ENCODE results near the gene ITGA11. TPM values are rescaled to one million over a fixed set of nuclear protein-coding genes. Genes with fewer than 3 reads are reported as not detected.
A peak's percentile ranks its signal among the peaks of the same experiment; 100 is the strongest.
"Not testable (repeated sequence)": the region's sequence is repeated elsewhere in the genome, so short reads cannot be mapped to it uniquely, and the experiment has no call there.

Gene ITGA11
- total RNA-seq, 1 donor from 2014 or later = 2.6 TPM

DNA sequence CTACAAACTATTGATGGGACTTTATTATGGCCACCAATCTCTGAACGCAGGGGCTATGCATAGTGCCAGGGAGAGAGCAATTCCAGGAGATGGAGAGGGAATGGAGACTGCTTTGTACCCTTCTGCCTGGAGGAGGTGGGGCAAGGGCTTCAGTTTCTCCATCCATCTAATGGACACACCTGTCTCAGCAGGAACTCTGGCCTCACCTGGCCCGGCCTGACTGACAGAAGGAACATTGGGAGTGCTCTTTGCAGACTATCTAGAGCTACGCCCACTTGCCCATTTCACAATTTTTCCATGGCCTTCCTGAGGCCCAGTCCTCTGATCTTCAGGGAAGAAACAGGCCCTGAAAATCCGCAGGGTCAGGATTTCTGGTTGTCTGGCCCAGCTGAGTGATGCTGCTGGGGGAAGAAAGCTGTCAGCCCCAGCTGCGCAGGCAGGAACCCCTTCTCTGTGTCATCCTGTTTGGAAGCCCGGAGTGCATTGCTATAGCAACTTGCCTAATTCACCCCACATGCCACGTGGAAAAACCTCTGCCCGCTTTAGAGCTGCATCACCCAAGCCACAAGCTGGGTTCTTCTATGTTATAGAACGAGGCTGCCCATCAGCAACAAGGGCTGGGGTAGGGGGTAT is 6.4 kb downstream of the ITGA11 start:
- no peak for DNase-seq (ENCODE audit: low spot score)

DNA sequence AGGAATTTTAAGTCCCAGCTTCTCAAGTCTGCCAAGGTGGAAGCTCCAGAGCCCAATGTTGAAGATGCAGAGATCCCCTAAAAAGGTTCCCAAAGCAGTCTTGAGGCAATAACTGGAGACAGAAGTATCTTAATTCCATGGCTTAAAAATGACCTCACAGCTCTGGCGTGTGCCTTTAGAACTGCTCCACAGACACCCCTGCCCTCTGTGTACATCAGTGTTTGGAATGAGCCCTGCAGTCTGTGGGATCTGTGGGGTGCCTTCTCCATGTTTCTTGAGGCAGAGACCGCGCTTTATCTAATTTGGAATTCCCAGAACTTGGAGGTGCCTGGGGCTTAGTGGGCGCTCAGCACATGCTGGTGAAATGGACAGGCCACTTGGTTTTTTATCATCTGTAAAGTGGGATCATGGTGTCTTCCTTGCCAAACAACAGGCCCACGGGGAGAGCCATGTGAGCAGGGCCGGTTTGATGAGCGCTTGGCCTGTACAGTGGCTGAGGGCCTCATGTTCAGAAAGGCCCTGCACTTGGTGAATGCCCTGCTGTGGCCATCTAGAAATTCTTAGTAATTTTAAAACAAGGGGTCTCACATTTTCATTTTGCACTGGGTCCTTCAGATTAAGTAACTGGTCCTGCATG is 7.1 kb downstream of the ITGA11 start:
- DNase-seq (ENCODE audit: low spot score) = no peak

DNA sequence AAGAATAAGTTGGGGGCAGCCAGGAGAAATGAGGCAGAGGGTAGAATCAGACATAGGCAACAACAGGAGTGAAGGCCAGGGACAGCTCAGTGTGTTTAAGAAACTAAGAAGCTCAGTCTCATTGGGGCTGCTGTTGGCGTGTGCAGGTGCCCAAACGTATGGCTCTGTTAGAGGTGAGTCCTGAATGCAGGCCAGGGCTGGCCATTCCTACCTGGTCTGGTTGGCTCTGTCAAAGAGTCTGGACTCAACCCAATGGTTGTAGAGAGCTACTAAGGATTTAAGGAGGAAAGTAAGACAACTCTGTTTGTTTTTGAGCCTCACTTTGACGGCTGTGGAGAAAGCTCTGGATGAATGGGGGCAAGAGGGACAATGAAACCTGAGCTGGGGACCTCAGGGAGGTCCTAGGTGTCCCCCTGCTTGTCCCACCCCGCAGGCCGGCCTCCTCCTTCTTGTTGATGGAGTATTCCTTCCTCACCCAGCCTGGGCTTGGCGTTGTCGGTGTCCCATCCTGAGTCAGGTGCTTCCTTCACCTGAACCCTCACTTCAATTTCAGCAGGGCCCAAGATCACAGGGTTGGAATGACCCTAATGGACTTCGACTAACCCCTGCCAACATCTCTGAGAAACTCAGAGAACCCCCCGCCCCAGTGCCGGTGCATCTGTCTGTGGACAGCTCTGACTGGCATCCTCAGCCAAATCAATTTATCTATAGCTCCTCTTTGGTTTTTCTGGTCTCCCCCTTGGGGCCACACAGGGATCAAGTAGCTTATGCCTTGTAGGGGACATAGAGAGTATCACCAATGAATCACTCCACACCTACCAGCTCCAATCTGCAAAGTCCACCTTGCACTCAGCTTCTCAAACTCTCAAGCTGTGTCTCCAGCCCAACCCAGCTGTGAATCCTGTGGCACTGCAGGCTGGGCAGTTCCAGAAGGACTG is 8.3 kb downstream of the ITGA11 start:
- DNase-seq (ENCODE audit: low spot score) = no peak

DNA sequence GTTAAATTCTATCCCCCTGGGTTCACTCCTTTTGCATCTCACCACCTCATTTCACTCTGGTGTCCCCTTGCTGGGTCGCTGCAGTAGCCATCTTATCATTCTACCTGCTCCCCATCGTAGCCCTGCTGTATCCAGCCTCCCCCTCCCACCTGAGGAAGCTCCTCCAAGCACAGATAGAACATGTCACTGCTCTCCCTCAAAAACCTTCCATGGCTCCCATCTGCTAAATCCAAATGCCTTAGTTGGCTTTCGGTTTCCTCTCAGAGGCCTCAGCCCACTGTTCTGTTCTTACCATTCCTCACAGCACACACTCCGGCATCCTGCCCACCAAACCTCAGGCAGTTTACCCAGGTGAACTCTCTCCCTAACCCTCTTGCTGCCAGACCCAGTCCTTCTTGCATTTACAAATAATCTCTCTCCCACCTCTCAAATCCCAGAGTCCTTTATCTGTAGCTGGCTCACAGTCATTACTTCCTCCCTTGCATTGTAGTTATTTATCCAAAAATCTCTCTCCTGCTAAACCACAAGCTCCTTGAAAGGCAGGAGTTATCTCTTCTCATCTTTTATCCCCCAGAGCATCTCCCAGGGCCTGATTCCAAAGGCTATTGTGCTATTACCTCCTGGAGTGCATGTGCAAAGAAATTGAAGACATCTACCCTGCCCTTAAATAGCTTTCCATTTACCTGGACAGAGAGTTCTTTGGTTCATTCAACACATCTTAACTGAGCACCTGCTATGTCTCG is 9.4 kb downstream of the ITGA11 start:
- not testable (repeated sequence) for DNase-seq (ENCODE audit: low spot score)

- DNase-seq (ENCODE audit: low spot score) = no peak
These were observed 10.1 kb downstream of the ITGA11 start for GRCh38 chr15:68421798-68422402.

GRCh38 chr15:68421115-68421551 is 10.8 kb downstream of the ITGA11 start:
- DNase-seq (ENCODE audit: low spot score) = peak; percentile 69

DNA sequence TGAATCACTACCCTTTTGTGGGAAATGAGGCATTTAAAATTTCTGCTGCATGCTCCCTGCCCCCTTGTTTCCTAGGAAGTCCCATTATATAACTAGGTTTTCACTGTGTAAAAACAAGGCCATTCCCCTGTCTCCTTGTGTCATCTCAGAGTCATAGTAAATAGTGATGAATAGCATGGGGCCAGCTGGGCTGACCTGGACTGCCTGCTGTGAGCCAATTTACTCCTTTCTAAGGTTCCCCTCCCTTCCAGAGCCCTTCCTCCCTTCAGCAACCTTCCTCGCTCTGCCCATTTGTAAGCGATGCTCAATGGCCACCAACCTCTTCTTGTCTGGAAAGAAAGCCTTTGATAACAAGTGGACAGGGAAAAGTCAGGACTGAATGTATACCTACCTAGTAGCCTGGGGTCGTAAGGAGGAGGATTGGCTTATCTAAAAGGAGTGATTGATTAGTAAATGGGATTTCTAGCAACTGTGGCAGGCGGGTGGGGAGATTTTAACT is 11.7 kb downstream of the ITGA11 start:
- peak; percentile 9 for DNase-seq (ENCODE audit: low spot score)

DNA sequence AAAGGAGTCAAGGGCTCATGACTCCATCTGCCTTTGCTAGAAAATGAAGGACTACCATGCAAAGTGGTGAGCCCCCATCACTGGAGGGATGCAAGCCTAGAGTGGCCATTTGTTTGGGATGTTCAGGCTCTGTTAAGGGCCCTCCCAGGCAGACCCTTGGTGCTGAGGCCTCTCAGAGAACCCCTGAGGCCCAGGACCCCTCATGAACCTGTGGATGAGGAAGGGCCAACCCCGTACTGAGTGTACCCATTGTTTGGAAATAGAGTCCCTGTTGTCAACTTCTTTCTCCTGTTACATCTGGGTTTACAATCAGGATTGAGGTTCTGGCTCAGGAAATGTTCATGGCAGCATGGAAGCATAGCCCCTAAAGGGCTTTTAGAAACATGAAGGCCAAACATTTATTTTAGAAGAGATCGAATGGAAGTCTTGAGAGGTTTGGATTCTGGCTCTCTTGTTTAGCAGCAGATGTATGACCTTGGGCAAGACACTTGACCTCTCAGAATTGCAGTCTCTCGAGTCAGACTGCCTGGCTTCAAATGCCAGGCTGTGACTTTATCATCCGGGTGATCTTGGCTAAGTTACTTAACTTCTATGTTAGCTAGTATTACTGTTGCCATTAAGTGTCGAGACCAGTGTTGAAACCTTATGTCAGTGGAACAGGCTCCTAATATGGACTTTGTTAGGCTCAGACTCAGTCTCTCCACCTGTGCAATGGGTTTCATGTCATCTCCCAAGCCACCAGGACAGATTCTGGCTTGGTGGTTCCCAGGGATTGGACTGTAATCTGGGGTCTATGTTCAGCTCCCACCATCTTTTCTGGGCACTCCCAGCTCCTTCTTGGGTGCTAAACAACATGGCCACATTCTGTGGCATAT is 12.4 kb downstream of the ITGA11 start:
- DNase-seq (ENCODE audit: low spot score) = no peak

DNA sequence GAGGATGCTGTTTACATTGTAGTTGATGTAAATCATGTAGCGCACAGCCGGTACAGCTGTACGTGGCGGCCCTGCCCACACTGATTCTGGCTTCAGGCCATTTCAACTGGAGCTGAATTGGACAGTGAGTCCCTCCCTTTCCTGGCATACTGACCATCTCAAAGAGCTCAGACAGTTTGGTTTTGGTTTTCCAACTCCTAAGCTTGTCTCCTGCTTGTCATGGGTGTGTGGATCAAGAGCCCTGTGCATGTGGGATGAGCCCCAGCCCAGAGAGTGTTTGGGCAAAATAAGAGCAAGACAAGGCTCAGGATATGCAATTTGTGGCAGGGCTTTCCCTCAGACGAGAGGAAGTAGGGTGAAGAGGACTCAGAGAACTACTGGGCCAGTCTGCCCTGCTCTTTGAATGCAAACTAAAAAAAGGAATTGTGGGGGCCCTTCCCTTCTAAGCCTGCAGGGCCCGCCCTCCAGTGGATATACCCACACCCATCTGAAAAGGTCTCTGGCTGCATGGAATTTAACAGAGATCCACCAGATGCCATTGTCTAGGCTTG is 13.3 kb downstream of the ITGA11 start:
- no peak for DNase-seq (ENCODE audit: low spot score)

GRCh38 chr15:68417897-68418296 is 14.1 kb downstream of the ITGA11 start:
- DNase-seq (ENCODE audit: low spot score) = no peak

- DNase-seq (ENCODE audit: low spot score) = no peak
These were observed 14.9 kb downstream of the ITGA11 start for GRCh38 chr15:68417051-68417450.

DNA sequence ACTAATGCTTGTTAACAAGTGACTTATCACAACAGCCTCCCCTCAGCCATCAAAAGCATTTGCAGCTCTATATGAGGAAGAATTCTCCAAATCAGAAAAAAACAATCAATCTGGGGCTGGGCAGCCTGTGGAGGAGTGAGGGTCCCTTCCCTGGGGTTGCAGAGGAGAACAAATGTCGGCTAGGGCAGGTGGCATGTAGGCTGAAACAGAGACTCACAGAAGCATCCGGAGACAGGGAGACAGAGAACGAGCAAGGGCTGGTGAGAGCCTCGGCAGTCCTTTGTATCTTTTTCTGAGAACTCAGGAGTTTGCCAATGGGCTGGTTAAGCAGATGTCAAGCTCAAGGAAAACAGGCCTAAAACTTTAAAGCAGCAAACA is 15.8 kb downstream of the ITGA11 start:
- DNase-seq (ENCODE audit: low spot score) = no peak

GRCh38 chr15:68415501-68416157 is 16.3 kb downstream of the ITGA11 start:
- peak; percentile 9 for DNase-seq (ENCODE audit: low spot score)

GRCh38 chr15:68415061-68415460 is 16.9 kb downstream of the ITGA11 start:
- no peak for DNase-seq (ENCODE audit: low spot score)

GRCh38 chr15:68414591-68414990 is 17.4 kb downstream of the ITGA11 start:
- DNase-seq (ENCODE audit: low spot score) = peak; percentile 8

GRCh38 chr15:68414206-68414555 is 17.8 kb downstream of the ITGA11 start:
- peak; percentile 7 for DNase-seq (ENCODE audit: low spot score)

DNA sequence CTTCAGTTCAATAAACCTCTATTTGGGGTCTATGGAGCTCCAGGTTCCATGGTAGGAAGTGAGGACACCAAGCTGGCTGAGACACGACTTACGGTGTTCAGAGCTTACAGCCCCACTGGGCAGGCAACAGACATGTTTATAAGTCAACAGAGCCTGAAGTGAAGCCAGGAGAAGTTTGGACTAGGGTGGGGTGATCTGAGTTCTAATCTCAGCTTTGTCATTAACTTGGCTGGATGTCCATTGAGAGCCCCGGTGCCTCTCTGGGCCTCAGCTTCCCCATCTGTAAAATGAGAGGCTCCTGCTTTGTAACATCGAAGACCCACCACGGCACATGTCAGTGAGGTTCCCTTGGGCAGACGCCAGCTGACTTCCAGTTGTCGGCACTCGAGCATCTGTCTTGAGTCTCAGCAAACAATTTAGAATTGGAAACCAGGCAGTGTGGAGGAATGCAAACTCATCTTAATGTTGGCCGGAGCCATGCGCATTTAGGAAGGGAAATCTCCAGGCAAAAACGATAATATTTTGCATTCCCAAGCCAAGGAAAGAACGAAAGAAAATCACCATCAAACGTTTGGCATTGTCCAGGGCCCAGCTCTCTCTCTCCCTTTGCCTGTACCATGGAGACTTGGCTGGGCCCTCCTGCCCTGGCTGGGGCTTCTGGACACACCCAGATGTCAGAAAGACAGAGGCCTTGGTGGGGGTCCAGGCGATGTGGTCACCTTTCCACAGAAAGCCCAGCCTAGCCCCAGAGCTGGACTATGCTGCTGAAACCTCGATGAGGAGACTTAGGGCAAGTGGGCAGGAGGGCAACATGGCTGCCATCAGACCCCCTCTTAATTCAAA is 18.4 kb downstream of the ITGA11 start:
- DNase-seq (ENCODE audit: low spot score) = peak; percentile 23

DNA sequence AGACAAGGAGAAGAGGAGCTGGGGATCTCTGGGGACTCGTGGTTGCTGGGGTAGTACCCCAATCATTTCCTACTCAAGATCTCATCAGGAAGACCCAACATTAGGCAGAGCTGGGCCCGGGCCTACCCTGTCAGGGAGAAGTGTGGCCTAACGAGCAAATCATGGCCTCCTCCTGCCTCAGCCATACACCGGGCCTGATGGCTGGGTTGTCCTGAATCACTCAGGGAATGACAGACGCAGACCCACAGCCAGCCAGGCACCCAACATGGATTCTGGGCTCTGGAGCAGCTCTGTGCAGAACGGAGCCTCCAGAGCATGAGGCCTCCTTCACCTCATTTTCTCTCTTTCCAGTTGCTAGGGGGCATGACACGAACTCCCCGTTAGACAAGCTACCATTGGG is 19.7 kb downstream of the ITGA11 start:
- peak; percentile 8 for DNase-seq (ENCODE audit: low spot score)

GRCh38 chr15:68411735-68412134 is 20.2 kb downstream of the ITGA11 start:
- DNase-seq (ENCODE audit: low spot score) = peak; percentile 5
